Measurements from ENCODE around the gene GJC2.

The GJC2 gene

DNA sequence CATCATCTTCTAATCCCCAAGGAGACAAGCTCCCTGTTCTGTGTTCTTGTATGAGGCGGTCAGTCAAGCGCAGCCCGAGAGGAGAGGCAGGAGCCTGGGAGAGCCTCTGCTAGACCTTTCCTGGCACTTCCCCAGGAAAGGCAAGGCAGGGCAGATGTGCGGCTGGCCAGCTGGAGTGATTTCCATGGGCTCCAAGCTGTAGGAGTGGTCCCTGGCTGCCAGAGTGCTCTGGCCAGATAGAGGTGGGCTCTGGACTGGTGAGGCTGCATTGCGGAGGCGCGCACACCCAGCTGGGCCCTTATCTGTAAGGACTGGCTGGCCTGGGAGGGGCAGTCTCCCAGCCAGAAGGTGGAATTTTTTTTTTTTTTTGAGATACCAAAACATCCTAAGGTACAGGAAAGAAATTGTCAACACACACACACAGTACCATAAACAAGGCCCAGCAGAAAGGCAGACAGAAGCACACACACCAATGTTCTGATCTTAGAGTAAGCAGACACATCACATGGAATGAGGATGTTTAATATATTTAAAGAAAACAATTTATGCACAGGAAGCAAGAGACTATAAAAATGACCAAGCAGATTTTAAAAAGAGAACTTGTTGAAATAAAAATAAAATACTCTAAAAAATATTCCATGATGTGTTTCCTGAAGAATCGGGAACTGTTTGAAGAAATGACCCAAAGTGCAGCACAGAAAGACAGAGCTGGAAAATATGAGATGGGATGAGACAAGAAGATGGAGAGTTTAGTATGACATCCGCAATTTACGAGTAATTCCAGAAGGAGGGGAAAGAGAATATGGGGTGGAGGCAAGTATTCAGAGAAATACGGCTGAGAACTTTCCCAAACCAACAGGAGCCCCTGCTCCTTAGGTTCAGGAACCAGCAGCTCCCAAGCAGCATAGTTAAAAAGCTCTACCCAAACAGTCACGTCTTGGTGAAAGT lies 29.3 kb downstream of the GJC2 start:
- TF ChIP-seq SPI1 (IDR thresholded peaks at IDR 0.05; ENCODE audit: borderline replicate concordance, low read depth) = no peak
- TF ChIP-seq POLR2AphosphoS5 (IDR thresholded peaks at IDR 0.05; ENCODE audit: low read depth) = no peak
- TF ChIP-seq GABPA (IDR thresholded peaks at IDR 0.05; ENCODE audit: low read depth) = no peak
- TF ChIP-seq, protein P1, sequence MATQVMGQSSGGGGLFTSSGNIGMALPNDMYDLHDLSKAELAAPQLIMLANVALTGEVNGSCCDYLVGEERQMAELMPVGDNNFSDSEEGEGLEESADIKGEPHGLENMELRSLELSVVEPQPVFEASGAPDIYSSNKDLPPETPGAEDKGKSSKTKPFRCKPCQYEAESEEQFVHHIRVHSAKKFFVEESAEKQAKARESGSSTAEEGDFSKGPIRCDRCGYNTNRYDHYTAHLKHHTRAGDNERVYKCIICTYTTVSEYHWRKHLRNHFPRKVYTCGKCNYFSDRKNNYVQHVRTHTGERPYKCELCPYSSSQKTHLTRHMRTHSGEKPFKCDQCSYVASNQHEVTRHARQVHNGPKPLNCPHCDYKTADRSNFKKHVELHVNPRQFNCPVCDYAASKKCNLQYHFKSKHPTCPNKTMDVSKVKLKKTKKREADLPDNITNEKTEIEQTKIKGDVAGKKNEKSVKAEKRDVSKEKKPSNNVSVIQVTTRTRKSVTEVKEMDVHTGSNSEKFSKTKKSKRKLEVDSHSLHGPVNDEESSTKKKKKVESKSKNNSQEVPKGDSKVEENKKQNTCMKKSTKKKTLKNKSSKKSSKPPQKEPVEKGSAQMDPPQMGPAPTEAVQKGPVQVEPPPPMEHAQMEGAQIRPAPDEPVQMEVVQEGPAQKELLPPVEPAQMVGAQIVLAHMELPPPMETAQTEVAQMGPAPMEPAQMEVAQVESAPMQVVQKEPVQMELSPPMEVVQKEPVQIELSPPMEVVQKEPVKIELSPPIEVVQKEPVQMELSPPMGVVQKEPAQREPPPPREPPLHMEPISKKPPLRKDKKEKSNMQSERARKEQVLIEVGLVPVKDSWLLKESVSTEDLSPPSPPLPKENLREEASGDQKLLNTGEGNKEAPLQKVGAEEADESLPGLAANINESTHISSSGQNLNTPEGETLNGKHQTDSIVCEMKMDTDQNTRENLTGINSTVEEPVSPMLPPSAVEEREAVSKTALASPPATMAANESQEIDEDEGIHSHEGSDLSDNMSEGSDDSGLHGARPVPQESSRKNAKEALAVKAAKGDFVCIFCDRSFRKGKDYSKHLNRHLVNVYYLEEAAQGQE (IDR thresholded peaks at IDR 0.05; ENCODE audit: insufficient replicate concordance, low read depth) = no peak
- TF ChIP-seq, protein P2, sequence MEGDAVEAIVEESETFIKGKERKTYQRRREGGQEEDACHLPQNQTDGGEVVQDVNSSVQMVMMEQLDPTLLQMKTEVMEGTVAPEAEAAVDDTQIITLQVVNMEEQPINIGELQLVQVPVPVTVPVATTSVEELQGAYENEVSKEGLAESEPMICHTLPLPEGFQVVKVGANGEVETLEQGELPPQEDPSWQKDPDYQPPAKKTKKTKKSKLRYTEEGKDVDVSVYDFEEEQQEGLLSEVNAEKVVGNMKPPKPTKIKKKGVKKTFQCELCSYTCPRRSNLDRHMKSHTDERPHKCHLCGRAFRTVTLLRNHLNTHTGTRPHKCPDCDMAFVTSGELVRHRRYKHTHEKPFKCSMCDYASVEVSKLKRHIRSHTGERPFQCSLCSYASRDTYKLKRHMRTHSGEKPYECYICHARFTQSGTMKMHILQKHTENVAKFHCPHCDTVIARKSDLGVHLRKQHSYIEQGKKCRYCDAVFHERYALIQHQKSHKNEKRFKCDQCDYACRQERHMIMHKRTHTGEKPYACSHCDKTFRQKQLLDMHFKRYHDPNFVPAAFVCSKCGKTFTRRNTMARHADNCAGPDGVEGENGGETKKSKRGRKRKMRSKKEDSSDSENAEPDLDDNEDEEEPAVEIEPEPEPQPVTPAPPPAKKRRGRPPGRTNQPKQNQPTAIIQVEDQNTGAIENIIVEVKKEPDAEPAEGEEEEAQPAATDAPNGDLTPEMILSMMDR (IDR thresholded peaks at IDR 0.05; ENCODE audit: insufficient read depth, low read length) = no peak
- Histone ChIP-seq H3K27ac (replicated peaks) (no peak overlapping the region), H3K27me3 (ENCODE audit: insufficient read depth, poor library complexity, severe bottlenecking) (no peaks in the 10 kb centered on the region), H3K4me3 (replicated peaks; ENCODE audit: insufficient read depth, low read length) (no peak overlapping the region)
- DNase-seq (ENCODE audit: low read depth in 1 of 2, low spot score in 1 of 2) = no peak

DNA sequence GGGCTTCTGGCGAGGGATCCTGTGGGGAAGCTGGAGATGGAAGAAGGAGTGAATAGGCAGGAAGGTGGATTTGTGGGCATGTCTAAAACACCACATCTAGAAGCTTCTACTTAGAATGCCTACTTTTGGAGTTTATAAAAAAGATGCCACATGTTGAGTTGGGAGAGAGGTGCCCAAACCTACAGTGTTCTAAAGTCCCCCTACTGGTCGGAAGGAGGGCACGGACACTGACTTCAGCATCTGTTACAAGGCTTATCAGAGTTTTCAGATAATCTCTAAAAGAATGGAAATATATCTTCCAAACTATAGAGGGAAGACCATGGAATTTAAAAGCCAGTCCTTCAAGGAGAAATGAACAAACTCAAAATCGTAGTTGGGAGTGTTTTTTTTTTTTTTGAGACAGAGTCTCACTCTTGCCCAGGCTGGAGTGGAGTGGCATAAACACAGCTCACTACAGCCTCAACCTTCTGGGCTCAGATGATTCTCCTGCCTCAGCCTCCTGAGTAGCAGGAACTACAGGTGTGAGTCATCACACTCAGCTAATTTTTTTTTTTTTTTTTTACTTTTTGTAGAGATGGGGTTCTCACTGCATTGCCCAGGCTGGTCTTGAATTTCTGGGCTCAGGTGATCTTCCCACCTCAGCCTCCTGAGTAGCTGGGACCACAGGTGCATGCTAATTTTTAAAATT lies 30.7 kb downstream of the GJC2 start:
- Histone ChIP-seq H3K27me3 (ENCODE audit: insufficient read depth, poor library complexity, severe bottlenecking) (no peaks in the 10 kb centered on the region), H3K27ac (replicated peaks) (no peak overlapping the region), H3K4me3 (replicated peaks; ENCODE audit: insufficient read depth, low read length) (no peak overlapping the region)
- TF ChIP-seq, protein P2 (IDR thresholded peaks at IDR 0.05; ENCODE audit: insufficient read depth, low read length) = no peak
- TF ChIP-seq, protein P1 (IDR thresholded peaks at IDR 0.05; ENCODE audit: insufficient replicate concordance, low read depth) = no peak
- DNase-seq (ENCODE audit: low read depth in 1 of 2, low spot score in 1 of 2) = no peak

DNA sequence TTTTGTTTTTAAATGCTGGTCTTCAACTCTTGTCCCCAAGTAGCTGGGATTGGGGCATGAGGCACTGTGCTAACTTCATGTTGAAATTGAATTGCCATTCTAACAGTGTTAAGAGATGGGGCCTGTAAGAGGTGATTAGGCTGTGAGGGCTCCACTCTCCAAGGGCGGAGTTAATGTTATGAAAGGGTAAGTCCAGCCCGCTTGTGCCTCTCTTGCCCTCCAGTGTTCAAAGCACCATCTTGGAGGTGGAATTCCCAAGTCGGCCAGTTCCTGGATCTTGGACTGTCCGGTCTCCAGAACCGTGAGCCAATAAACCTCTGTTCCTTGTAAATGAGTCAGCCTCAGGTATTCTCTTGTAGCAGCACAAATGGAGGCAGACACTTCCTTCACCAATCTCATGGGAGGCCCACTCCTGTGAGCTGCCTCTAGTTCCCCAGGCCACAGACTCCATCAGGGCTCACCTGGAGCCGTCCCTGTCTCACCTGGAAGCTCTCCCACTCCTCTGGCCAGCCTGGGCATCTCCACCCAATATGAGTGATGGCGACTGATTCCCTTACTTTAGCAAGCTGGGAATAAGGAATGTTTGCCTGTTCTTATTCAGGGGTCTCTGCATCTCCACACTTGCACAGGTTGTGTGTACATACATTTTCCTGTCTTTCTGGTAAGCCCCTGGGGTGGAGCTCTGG lies 31.4 kb downstream of the GJC2 start:
- H3K4me3 ChIP-seq (replicated peaks; ENCODE audit: insufficient read depth, low read length) = no peak overlapping the region
- no peak for DNase-seq (ENCODE audit: low read depth in 1 of 2, low spot score in 1 of 2)
- no peaks in the 10 kb centered on the region for H3K27me3 ChIP-seq (ENCODE audit: insufficient read depth, poor library complexity, severe bottlenecking)
- no peak overlapping the region for H3K27ac ChIP-seq (replicated peaks)
- TF ChIP-seq GABPA (IDR thresholded peaks at IDR 0.05; ENCODE audit: low read depth) (no peak), SPI1 (IDR thresholded peaks at IDR 0.05; ENCODE audit: borderline replicate concordance, low read depth) (no peak)
- TF ChIP-seq, protein P2 (IDR thresholded peaks at IDR 0.05; ENCODE audit: insufficient read depth, low read length) = no peak

All from HL-60 (cell line).